ENCODE data around the gene TMEM220. TPM values are rescaled to one million over a fixed set of nuclear protein-coding genes. Genes with fewer than 3 reads are reported as not detected.
A peak's percentile ranks its signal among the peaks of the same experiment; 100 is the strongest.
"Not testable (repeated sequence)": the region's sequence is repeated elsewhere in the genome, so short reads cannot be mapped to it uniquely, and the experiment has no call there.

TMEM220 gene
- total RNA-seq, 1 experiment from 2014 or later = 4.2 TPM

DNA sequence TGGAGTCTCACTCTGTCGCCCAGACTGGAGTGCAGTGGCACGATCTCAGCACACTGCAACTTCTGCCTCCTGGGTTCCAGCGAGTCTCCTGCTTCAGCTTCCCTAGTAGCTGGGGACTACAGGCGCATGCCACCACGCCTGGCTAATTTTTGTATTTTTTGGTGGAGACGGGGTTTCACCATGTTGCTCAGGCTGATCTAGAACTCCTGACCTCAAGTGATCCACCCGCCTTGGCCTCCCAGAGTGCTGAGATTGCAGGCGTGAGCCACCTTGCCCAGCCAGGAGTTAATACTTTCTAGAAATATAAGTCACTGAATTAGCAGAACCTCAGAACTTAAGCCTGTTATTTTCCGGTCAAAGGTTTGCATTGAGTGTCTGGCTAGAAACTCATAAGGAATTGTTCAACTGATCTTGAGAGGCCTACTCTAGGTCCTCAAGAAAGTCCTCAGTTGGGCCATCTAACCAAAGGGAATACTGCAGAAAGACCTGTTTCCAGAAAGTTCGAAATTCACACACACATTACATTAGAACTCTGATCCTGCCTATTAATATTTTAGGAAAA, 1.4 kb downstream of the TMEM220 start:
- DNase-seq (ENCODE audit: low read depth) = no peak

GRCh38 chr17:10727192-10727591, 2.6 kb downstream of the TMEM220 start:
- no peak for DNase-seq (ENCODE audit: low read depth)

GRCh38 chr17:10726196-10726595, 3.6 kb downstream of the TMEM220 start:
- no peak for DNase-seq (ENCODE audit: low read depth)

DNA sequence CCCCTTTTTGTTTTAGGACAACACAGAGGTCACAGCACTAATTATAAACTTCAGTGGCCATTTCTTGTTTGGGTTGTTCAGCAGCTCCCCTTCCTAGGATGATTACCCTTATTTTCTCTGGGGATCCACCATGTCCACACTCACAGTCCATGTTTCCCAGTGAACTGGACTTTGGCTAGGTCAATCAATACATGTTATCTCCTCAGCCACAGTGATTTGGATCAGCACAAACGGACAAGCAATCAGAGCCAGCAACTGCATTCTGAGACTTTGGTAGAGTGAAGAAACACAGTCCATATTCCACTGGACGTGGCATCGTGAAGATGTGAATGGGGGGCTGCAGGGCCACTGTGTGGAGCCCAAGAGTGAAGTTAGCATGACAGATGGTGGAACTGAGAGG, 4.6 kb downstream of the TMEM220 start:
- DNase-seq (ENCODE audit: low read depth) = no peak

DNA sequence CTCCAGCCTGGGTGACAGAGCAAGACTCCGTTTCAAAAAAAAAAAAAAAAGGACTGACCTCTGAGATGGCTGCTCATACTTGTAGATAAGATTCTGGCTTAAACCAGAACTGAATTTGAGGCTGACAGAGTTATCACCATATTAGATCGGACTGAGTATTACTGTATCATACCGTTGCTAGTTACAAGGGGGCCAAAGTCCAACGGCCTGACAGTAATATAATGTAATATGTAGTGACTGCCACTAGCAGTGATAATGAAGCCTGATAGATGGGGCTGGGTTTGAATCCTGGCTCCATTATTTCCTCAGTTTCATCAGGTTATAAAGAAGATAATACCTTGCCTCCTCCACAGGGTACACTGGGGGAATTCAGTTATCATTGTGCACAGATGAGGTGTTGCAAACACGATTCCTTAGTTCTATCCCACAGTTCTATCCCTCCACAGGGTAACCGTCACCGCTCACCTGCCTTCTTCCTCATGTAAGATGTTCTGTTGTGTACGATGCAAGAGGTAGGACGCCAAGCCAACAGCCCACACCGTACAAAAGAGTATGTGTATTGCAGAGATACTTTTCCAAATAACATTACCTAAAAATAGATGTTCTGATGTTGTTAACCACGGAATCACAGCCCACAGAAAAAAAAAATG, 5.2 kb downstream of the TMEM220 start:
- DNase-seq (ENCODE audit: low read depth) = no peak

GRCh38 chr17:10718547-10718946, 11.3 kb downstream of the TMEM220 start:
- DNase-seq (ENCODE audit: low read depth) = no peak

DNA sequence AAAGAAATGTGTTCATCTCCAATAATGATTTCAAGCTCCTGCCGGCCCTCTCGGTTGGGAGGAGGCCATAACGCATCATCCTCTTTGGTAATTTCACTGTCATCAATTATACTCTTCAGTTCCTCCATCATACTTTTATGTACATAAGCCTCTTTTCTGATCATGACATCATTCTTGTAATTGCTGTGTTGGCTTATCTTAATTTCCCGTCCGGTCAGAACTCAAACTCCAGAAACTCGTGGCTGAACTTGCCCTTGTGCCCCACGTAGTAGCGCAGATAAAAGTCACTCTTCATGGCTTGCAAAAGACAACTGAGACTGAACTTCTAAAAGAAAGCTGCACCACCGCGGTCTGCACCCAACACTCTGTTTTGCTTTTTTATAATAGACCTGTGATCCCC, 13.6 kb downstream of the TMEM220 start:
- no peak for DNase-seq (ENCODE audit: low read depth)

- no peak for DNase-seq (ENCODE audit: low read depth)
Measured at GRCh38 chr17:10713318-10713717, 16.5 kb downstream of the TMEM220 start.

- no peak for DNase-seq (ENCODE audit: low read depth)
Measured at GRCh38 chr17:10705727-10706126, 24.1 kb downstream of the TMEM220 start.

DNA sequence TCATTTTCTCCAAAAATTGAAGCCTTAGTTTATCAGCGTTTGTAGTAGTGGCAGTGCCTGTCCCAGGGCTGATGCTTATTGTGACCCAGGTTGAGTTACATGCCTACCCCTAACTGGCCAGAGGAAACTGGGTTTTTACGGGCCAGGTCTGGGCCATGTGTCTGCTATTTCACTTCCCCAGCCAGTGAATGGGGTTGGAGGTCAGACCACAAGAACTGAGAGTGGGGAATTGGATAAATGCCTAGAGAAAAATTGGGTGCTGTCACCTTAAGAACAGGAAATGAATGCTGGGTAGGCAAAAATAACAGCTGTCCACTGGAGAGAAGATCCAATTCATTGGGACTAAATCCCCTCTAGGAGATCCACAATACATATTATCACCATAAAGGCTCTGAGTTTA, 27.2 kb downstream of the TMEM220 start:
- DNase-seq (ENCODE audit: low read depth) = peak; percentile 37

- peak; percentile 1 for DNase-seq (ENCODE audit: low read depth)
Measured at GRCh38 chr17:10699856-10700255, 30.0 kb downstream of the TMEM220 start.

DNA sequence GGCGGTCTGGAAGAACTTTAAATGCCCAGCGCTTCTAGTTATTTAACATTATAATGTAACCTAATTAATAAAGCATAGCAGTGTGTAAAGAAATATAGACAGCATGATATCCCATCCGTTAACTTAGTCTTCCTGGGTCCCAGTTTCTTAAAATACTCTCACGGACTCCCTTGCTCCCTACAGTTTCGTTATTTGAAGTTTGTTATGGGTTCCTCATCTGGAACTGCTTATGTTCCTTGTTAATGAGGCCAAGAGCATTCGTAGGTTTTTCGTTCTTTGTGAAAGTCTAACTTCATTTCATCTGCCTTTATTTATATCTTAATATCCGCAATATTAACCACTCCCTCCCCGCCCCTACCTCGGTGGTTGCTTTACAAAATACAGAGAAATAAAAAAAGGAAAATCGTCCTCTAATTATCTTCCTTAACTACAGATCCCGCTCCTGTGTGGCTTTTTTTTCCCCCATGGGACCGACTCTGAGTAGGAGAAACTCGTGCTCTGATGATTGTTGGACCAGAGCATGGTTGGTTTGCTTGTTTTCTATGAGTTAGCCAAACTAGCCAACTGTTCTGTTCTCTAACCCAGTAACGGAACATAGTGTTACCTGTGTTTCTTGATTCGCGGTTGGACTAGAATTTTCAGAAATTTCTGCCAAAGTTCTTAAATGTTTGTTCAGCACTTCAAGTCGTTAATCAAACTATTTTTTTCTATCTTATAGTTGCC, 31.6 kb downstream of the TMEM220 start:
- peak; percentile 19 for DNase-seq (ENCODE audit: low read depth)

GRCh38 chr17:10697092-10698081, 32.4 kb downstream of the TMEM220 start, which contains the start of the genes ADPRM and SCO1:
Gene ADPRM (plus strand): TSS chr17:10697594. CDS start chr17:10704927, 7,333 bp downstream.
Gene SCO1 (minus strand): TSS chr17:10697533. CDS start chr17:10697507, 26 bp downstream.
- DNase-seq (ENCODE audit: low read depth) = peak; percentile 92

- DNase-seq (ENCODE audit: low read depth) = not testable (repeated sequence)
Measured at GRCh38 chr17:10695875-10696407, 33.9 kb downstream of the TMEM220 start.

DNA sequence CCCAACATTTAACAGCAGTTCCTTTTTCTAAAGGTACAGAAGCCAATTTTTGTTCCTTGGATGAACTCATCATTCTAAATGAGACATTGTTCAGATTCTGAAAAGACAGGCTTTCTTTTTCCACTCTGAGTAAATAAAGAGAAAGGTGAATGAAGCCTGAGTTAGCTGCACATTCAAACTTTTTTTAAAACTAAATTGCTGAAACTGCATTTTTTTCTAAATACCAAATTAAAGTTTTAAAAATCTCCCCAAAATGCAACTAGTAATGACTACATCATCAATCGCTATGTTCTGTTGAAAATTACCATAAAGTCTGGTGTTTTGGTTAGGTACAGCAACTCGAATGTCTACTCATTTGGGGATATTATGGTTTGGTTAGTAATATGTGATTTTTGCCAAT, 42.3 kb downstream of the TMEM220 start:
- no peak for DNase-seq (ENCODE audit: low read depth)

DNA sequence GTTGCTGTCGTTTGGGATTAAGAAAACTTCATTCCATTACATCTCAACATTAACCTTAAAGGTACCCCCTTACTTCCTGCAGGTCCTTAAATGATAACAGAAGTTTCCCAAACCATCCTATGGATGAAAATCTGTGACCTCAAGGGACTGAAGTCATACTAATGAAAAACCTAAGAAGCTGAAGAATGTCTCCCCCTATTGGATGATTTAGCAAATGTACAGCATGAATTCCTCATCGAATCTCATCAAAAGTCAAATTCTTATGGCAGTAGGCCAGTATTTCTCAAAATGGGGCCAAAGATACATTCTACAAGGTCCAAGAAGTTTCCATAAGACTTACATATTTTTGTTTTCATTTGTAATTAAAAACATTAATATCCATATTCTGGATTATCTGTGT, 46.0 kb downstream of the TMEM220 start:
- peak; percentile 24 for DNase-seq (ENCODE audit: low read depth)

- no peak for DNase-seq (ENCODE audit: low read depth)
Measured at GRCh38 chr17:10681866-10682446, 47.9 kb downstream of the TMEM220 start.

GRCh38 chr17:10674704-10675103, 55.1 kb downstream of the TMEM220 start:
- no peak for DNase-seq (ENCODE audit: low read depth)

GRCh38 chr17:10673312-10673711, 56.5 kb downstream of the TMEM220 start:
- DNase-seq (ENCODE audit: low read depth) = no peak

- peak; percentile 26 for DNase-seq (ENCODE audit: low read depth)
Measured at GRCh38 chr17:10668775-10669174, 61.0 kb downstream of the TMEM220 start.

GRCh38 chr17:10666906-10667305, 62.9 kb downstream of the TMEM220 start:
- no peak for DNase-seq (ENCODE audit: low read depth)

Data from RPMI7951 (cell line).